PFSK-1 (cell line): Measurements from ENCODE around the gene BMPR2.

Experiments
- FOXP2 ChIP-seq: optimal IDR thresholded peaks from 2 replicates; pipeline ENCODE3; 2011; ENCODE audit warnings: borderline replicate concordance, control low read depth, inconsistent platforms; ENCODE audit not compliant: insufficient read depth; ENCODE audit errors: extremely low read length, extremely low read depth
- POLR2AphosphoS5 ChIP-seq: IDR thresholded peaks from 2 replicates; pipeline ENCODE4 v1.6.1; 2012; ENCODE audit warnings: low read depth, mild to moderate bottlenecking, control low read depth, low read length, moderate library complexity
- REST ChIP-seq, 2 experiments: IDR thresholded peaks; 2 replicates each; pipeline versions ENCODE4 v1.6.1 to v1.8.0; 2011 to 2012; ENCODE audit warnings: low read depth in 2 of 2, low read length in 2 of 2, control low read depth in 1 of 2, inconsistent platforms in 1 of 2, mild to moderate bottlenecking in 1 of 2, moderate library complexity in 1 of 2; ENCODE audit not compliant: insufficient read depth in 1 of 2
- SIN3A ChIP-seq: IDR thresholded peaks from 2 replicates; pipeline ENCODE4 v1.6.1; 2012; ENCODE audit warnings: mild to moderate bottlenecking, low read length, moderate library complexity, borderline replicate concordance; ENCODE audit not compliant: insufficient read depth
- TAF1 ChIP-seq: IDR thresholded peaks from 2 replicates; pipeline ENCODE4 v1.6.1; 2012; ENCODE audit warnings: low read length, control low read depth, borderline replicate concordance; ENCODE audit not compliant: insufficient read depth

BMPR2 gene

DNA sequence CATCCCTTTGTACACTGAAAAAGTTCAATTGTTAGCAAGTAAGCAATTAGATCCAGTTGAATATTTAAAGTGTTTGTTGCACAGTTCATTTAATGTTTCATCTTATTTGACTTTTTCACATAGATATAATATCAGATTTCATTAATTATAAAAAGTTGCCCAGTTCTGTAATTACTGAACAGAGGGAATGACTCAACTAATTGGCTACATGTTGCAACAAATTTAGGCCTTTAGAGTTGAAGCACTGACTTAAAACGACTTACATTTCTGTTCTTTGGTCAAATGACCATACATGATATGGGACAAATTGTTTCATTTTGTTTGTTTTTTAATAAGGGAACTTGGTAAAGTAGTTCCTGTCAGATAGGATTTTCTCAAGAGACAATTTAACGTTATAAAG, 190.2 kb downstream of the BMPR2 start:
- TF ChIP-seq FOXP2 (no peak), SIN3A (no peak), REST (IDR thresholded peaks at IDR 0.05; ENCODE audit: insufficient read depth in 1 of 2, low read depth in 2 of 2, low read length in 2 of 2) (no peak), POLR2AphosphoS5 (no peak), TAF1 (no peak)

GRCh38 chr2:202574541-202574940, 198.4 kb downstream of the BMPR2 start:
- TF ChIP-seq POLR2AphosphoS5 (no peak), SIN3A (no peak), TAF1 (no peak), FOXP2 (no peak), REST (IDR thresholded peaks at IDR 0.05; ENCODE audit: insufficient read depth in 1 of 2, low read depth in 2 of 2, low read length in 2 of 2) (no peak)

- no peak for TF ChIP-seq FOXP2
- no peak for TF ChIP-seq TAF1
- no peak for TF ChIP-seq REST (IDR thresholded peaks at IDR 0.05; ENCODE audit: insufficient read depth in 1 of 2, low read depth in 2 of 2, low read length in 2 of 2)
- no peak for TF ChIP-seq POLR2AphosphoS5
- no peak for TF ChIP-seq SIN3A
These were observed 201.4 kb downstream of the BMPR2 start for GRCh38 chr2:202577250-202578183.

DNA sequence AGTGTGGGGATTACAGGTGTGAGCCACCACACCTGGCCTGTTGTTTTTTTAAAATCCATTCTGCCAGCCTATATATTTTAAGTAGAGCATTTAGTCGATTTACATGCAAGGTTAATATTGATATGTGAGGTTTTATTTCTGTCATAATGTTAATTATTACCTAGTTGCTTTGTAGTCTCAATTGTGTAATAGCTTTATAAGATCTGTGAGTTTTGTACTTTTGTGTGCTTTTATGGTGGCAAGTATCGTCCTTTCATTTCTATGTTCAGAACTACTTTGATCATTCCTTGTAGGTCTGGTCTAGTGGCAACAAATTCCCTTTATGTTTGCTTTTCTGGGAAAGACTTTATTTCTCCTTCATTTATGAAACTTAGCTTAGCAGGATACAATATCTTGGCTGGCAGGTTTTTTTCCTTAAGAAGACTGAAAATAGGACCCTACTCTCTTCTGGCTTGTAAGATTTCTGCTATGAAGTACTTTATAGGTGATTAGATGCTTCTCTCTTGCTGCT, 207.6 kb downstream of the BMPR2 start:
- TF ChIP-seq SIN3A (no peak), TAF1 (no peak), POLR2AphosphoS5 (no peak), REST (IDR thresholded peaks at IDR 0.05; ENCODE audit: insufficient read depth in 1 of 2, low read depth in 2 of 2, low read length in 2 of 2) (no peak), FOXP2 (no peak)
